PFSK-1 (cell line): ENCODE results near the gene CERS6.

ENCODE experiments used
- FOXP2 ChIP-seq: optimal IDR thresholded peaks from 2 replicates; pipeline ENCODE3; 2011; ENCODE audit warnings: borderline replicate concordance, control low read depth, inconsistent platforms; ENCODE audit not compliant: insufficient read depth; ENCODE audit errors: extremely low read length, extremely low read depth
- POLR2AphosphoS5 ChIP-seq: IDR thresholded peaks from 2 replicates; pipeline ENCODE4 v1.6.1; 2012; ENCODE audit warnings: low read depth, mild to moderate bottlenecking, control low read depth, low read length, moderate library complexity
- TAF1 ChIP-seq: IDR thresholded peaks from 2 replicates; pipeline ENCODE4 v1.6.1; 2012; ENCODE audit warnings: low read length, control low read depth, borderline replicate concordance; ENCODE audit not compliant: insufficient read depth
- TF ChIP-seq, protein P1 (sequence below), 2 experiments: IDR thresholded peaks; 2 replicates each; pipeline versions ENCODE4 v1.6.1 to v1.8.0; 2011 to 2012; ENCODE audit warnings: low read depth in 2 of 2, low read length in 2 of 2, control low read depth in 1 of 2, inconsistent platforms in 1 of 2, mild to moderate bottlenecking in 1 of 2, moderate library complexity in 1 of 2; ENCODE audit not compliant: insufficient read depth in 1 of 2

DNA sequence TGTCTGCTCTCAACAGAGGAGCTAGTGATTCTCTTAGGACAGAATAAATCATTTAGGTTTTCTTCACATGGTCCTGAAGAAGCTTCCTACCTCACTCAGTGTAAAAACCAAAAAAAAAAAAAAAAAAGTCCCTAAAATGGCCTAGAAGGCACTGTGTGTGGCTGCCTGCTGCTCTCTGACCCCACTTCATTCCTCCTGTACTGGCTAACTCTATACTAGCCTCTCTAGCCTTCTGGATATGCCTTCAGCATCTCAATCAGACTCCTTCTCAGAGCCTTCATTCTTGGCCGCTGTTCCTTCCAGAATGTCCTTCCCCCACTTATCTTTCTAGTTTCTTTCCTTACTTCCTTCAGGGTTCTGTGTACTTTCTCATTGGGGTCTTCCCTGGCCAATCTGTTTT lies 82.1 kb downstream of the CERS6 start:
- TF ChIP-seq POLR2AphosphoS5 (no peak), TAF1 (no peak), FOXP2 (no peak)
- TF ChIP-seq, protein P1, sequence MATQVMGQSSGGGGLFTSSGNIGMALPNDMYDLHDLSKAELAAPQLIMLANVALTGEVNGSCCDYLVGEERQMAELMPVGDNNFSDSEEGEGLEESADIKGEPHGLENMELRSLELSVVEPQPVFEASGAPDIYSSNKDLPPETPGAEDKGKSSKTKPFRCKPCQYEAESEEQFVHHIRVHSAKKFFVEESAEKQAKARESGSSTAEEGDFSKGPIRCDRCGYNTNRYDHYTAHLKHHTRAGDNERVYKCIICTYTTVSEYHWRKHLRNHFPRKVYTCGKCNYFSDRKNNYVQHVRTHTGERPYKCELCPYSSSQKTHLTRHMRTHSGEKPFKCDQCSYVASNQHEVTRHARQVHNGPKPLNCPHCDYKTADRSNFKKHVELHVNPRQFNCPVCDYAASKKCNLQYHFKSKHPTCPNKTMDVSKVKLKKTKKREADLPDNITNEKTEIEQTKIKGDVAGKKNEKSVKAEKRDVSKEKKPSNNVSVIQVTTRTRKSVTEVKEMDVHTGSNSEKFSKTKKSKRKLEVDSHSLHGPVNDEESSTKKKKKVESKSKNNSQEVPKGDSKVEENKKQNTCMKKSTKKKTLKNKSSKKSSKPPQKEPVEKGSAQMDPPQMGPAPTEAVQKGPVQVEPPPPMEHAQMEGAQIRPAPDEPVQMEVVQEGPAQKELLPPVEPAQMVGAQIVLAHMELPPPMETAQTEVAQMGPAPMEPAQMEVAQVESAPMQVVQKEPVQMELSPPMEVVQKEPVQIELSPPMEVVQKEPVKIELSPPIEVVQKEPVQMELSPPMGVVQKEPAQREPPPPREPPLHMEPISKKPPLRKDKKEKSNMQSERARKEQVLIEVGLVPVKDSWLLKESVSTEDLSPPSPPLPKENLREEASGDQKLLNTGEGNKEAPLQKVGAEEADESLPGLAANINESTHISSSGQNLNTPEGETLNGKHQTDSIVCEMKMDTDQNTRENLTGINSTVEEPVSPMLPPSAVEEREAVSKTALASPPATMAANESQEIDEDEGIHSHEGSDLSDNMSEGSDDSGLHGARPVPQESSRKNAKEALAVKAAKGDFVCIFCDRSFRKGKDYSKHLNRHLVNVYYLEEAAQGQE (IDR thresholded peaks at IDR 0.05; ENCODE audit: insufficient read depth in 1 of 2, low read depth in 2 of 2, low read length in 2 of 2), result no peak
